Caco-2 (cell line): ENCODE data around the gene RALGPS1. TPM values are rescaled to one million over a fixed set of nuclear protein-coding genes. Genes with fewer than 3 reads are reported as not detected.

Source experiments
- BruUV-seq: library from RNA; stranded (reverse); fragments of 400-500 nt; replicated peaks from 2 replicates; lab custom pipeline; 2021; lab: Mats Ljungman, UMichigan
- CTCF ChIA-PET: fragments of 300-600 bp; sonication (Branson Sonifier 250); formaldehyde crosslinking; loops from one replicate; lab custom pipeline; 2022; ENCODE audit warnings: antibody characterized with exemption; lab: Charles Lee
- POLR2A ChIA-PET: fragments of 300-600 bp; sonication (Branson Sonifier 250); formaldehyde crosslinking; loops from one replicate; lab custom pipeline; 2022; ENCODE audit warnings: antibody characterized with exemption; lab: Charles Lee
- DNase-seq, 2 experiments: peaks; one replicate each; pipeline versions ENCODE4 v3.0.0 to v3.0.0-alpha.2; 2020 to 2022
- H3K27me3 ChIP-seq: replicated peaks from 2 replicates; pipeline ENCODE4 v1.6.0; 2011; ENCODE audit warnings: low read length; ENCODE audit not compliant: control insufficient read depth, insufficient read depth
- H3K36me3 ChIP-seq: 2 replicates; pipeline ENCODE4 v1.5.1; 2011; ENCODE audit warnings: low read length; ENCODE audit not compliant: control insufficient read depth, insufficient read depth
- H3K4me1 ChIP-seq: fragments of 250-450 bp; sonication (Bioruptor Pico); 2 replicates; pipeline ENCODE4 v1.5.1; 2020; ENCODE audit warnings: mild to moderate bottlenecking
- H3K4me3 ChIP-seq: 2 replicates; pipeline ENCODE4 v1.5.1; 2011; ENCODE audit warnings: low read depth, mild to moderate bottlenecking, control low read depth, low read length
- H3K9me3 ChIP-seq: fragments of 250-450 bp; sonication (Bioruptor Pico); 2 replicates; pipeline ENCODE4 v1.5.1; 2020; ENCODE audit warnings: mild to moderate bottlenecking, moderate library complexity
- H3K27ac Mint-ChIP-seq: one replicate; pipeline ENCODE4 v1.8.0; 2022; ENCODE audit warnings: mixed read lengths; ENCODE audit not compliant: unreplicated experiment
- H3K27me3 Mint-ChIP-seq: one replicate; pipeline ENCODE4 v1.8.0; 2022; ENCODE audit warnings: mixed read lengths; ENCODE audit not compliant: insufficient read depth, unreplicated experiment
- H3K36me3 Mint-ChIP-seq: one replicate; pipeline ENCODE4 v1.8.0; 2022; ENCODE audit warnings: mild to moderate bottlenecking, mixed read lengths; ENCODE audit not compliant: insufficient read depth, unreplicated experiment
- H3K4me1 Mint-ChIP-seq: one replicate; pipeline ENCODE4 v1.8.0; 2022; ENCODE audit warnings: low read depth, mixed read lengths; ENCODE audit not compliant: unreplicated experiment
- H3K4me3 Mint-ChIP-seq: one replicate; pipeline ENCODE4 v1.8.0; 2022; ENCODE audit warnings: mild to moderate bottlenecking, moderate library complexity, mixed read lengths; ENCODE audit not compliant: unreplicated experiment
- H3K9me3 Mint-ChIP-seq: one replicate; pipeline ENCODE4 v1.8.0; 2022; ENCODE audit warnings: mixed read lengths; ENCODE audit not compliant: unreplicated experiment
- CTCF ChIP-seq, 2 experiments: fragments of 200-600 bp in 1 of 2; IDR thresholded peaks; 1 replicate in 1 of 2; 2 replicates in 1 of 2; pipeline versions ENCODE4 v1.5.1 to v1.8.0; 2011 to 2022; ENCODE audit warnings: antibody characterized with exemption in 1 of 2, control low read depth in 1 of 2, inconsistent platforms in 1 of 2, low read depth in 1 of 2, low read length in 1 of 2, mild to moderate bottlenecking in 1 of 2, moderate library complexity in 1 of 2; ENCODE audit not compliant: insufficient read depth in 1 of 2, severe bottlenecking in 1 of 2, unreplicated experiment in 1 of 2
- intact Hi-C: fragments of 100-400 bp; cut with micrococcal nuclease; formaldehyde crosslinking; loops from one replicate; pipeline ENCODE4 v1.10.0; 2022; ENCODE audit not compliant: unreplicated experiment
- total RNA-seq: library from RNA; stranded (reverse); gene quantifications from 2 replicates; pipeline ENCODE4 v1.2.3, GENCODE V29; 2022

Gene RALGPS1
- total RNA-seq, 1 experiment from 2014 or later = 41.5 TPM

GRCh38 chr9:126959917-126960316, 45.3 kb downstream of the RALGPS1 start:
- intact Hi-C loops = loop anchor here (2.0 kb wide), 1 partner anchor 19 kb away; no protein-coding TSS in a partner anchor
- Mint-ChIP-seq H3K27me3 (no peaks in the 10 kb centered on the region), H3K4me1 (peaks cover 30% of the 10 kb centered on the region), H3K4me3 (no peak overlapping the region), H3K9me3 (no peaks in the 10 kb centered on the region), H3K27ac (peak overlapping the region; percentile 83), H3K36me3 (peaks cover 4% of the 10 kb centered on the region)
- no peaks in the 10 kb centered on the region for H3K9me3 ChIP-seq
- ChIA-PET CTCF (interaction anchor here (1.0 to 1.2 kb wide), 2 partner anchors 20 to 200 kb away, joined by 3 to 4 read pairs; no protein-coding TSS in a partner anchor), POLR2A (no interaction called here)
- no peaks in the 10 kb centered on the region for H3K27me3 ChIP-seq
- BruUV-seq = no TSS peak
- H3K36me3 ChIP-seq = peaks cover 1% of the 10 kb centered on the region
- TF ChIP-seq CTCF (IDR thresholded peaks at IDR 0.05; ENCODE audit: insufficient read depth in 1 of 2, low read depth in 1 of 2, low read length in 1 of 2, severe bottlenecking in 1 of 2, unreplicated experiment in 1 of 2) = no peak
- H3K4me1 ChIP-seq = peaks cover 27% of the 10 kb centered on the region
- no peak overlapping the region for H3K4me3 ChIP-seq
- no peak for DNase-seq

- Mint-ChIP-seq H3K36me3 (peaks cover 12% of the 10 kb centered on the region), H3K27me3 (no peaks in the 10 kb centered on the region), H3K4me1 (peaks cover 31% of the 10 kb centered on the region), H3K4me3 (no peak overlapping the region), H3K9me3 (no peaks in the 10 kb centered on the region), H3K27ac (no peak overlapping the region)
- DNase-seq = no peak
- Histone ChIP-seq H3K36me3 (peaks cover 3% of the 10 kb centered on the region), H3K4me1 (peaks cover 22% of the 10 kb centered on the region), H3K4me3 (no peak overlapping the region), H3K27me3 (no peaks in the 10 kb centered on the region), H3K9me3 (no peaks in the 10 kb centered on the region)
- POLR2A ChIA-PET = no interaction called here
- BruUV-seq = no TSS peak
- intact Hi-C loops = no loop called here
- TF ChIP-seq CTCF (IDR thresholded peaks at IDR 0.05; ENCODE audit: insufficient read depth in 1 of 2, low read depth in 1 of 2, low read length in 1 of 2, severe bottlenecking in 1 of 2, unreplicated experiment in 1 of 2) = no peak
- CTCF ChIA-PET = no interaction called here
These were observed 47.8 kb downstream of the RALGPS1 start for GRCh38 chr9:126962336-126962735.

DNA sequence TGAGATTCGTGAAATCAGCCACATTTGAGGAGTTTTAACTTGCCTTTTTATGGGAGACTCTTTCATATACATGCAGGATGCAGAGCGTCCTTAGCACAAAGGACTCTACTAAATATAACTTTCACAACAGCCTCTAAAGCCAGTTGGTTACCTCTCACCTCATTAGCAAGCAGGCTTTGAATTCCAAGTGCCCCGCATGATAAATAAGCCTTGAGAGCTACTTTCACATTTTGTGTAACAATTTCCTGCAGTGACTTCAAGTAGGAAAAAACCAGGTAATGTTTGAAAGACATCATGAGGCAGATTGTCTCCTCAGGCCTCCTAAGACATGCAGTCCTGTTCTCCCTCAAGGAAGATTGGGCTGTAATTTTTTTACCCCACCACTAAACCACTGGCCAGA, 50.5 kb downstream of the RALGPS1 start:
- no peaks in the 10 kb centered on the region for H3K9me3 Mint-ChIP-seq
- Histone ChIP-seq H3K27me3 (no peaks in the 10 kb centered on the region), H3K9me3 (no peaks in the 10 kb centered on the region), H3K4me3 (no peak overlapping the region), H3K36me3 (peaks cover 3% of the 10 kb centered on the region), H3K4me1 (no peaks in the 10 kb centered on the region; the same call in 1 of the 2 replicates)
- CTCF ChIA-PET = interaction anchor here (0.7 to 1.3 kb wide), 5 partner anchors 102 to 260 kb away, joined by 3 to 4 read pairs (median 3); no protein-coding TSS in a partner anchor
- no peak for DNase-seq
- peaks cover 7% of the 10 kb centered on the region for H3K36me3 Mint-ChIP-seq
- intact Hi-C loops = loop anchor here (1.0 to 5.0 kb wide), 4 partner anchors 18 to 234 kb away; no protein-coding TSS in a partner anchor
- H3K4me3 Mint-ChIP-seq = no peak overlapping the region
- TF ChIP-seq CTCF (IDR thresholded peaks at IDR 0.05; ENCODE audit: insufficient read depth in 1 of 2, low read depth in 1 of 2, low read length in 1 of 2, severe bottlenecking in 1 of 2, unreplicated experiment in 1 of 2) = no peak
- peaks cover 13% of the 10 kb centered on the region for H3K4me1 Mint-ChIP-seq
- POLR2A ChIA-PET = no interaction called here
- H3K27me3 Mint-ChIP-seq = no peaks in the 10 kb centered on the region
- BruUV-seq = no TSS peak
- H3K27ac Mint-ChIP-seq = no peak overlapping the region
